GM12891 (cell line): ENCODE measurements around the gene TBXAS1.
A peak's percentile ranks its signal among the peaks of the same experiment; 100 is the strongest.

Experiments
- DNase-seq: peaks from one replicate; pipeline ENCODE4 v3.0.0; 2011; ENCODE audit warnings: low spot score; ENCODE audit not compliant: insufficient read length
- FAIRE-seq: peaks from 2 replicates; lab custom pipeline; 2011; peaks lifted over from hg19 to GRCh38; lab: Jason Lieb, UNC
- PAX5 ChIP-seq: IDR thresholded peaks from 2 replicates; pipeline ENCODE4 v1.6.1; 2011; ENCODE audit warnings: low read length, moderate library complexity, mild to moderate bottlenecking; ENCODE audit not compliant: insufficient read depth, severe bottlenecking
- POLR2A ChIP-seq: IDR thresholded peaks from 2 replicates; pipeline ENCODE4 v1.6.1; 2011; ENCODE audit warnings: low read depth, low read length, control low read depth
- POLR2AphosphoS5 ChIP-seq: IDR thresholded peaks from 2 replicates; pipeline ENCODE4 v1.6.1; 2011; ENCODE audit warnings: low read depth, low read length, control low read depth
- POU2F2 ChIP-seq: IDR thresholded peaks from 2 replicates; pipeline ENCODE4 v1.6.1; 2011; ENCODE audit warnings: low read depth, mild to moderate bottlenecking, control low read depth, low read length, moderate library complexity
- SPI1 ChIP-seq: IDR thresholded peaks from 2 replicates; pipeline ENCODE4 v1.6.1; 2011; ENCODE audit warnings: low read depth, low read length, control low read depth
- TAF1 ChIP-seq: IDR thresholded peaks from 2 replicates; pipeline ENCODE4 v1.6.1; 2011; ENCODE audit warnings: low read depth, low read length, control low read depth

The TBXAS1 gene

GRCh38 chr7:139993169-139993568, 164.1 kb downstream of the TBXAS1 start:
- FAIRE-seq (no peak), DNase-seq (no peak)
- TF ChIP-seq POLR2A (no peak), POU2F2 (no peak), PAX5 (no peak), SPI1 (no peak), POLR2AphosphoS5 (no peak), TAF1 (no peak)

- TF ChIP-seq POLR2AphosphoS5 (no peak), TAF1 (no peak), PAX5 (no peak), SPI1 (no peak), POU2F2 (no peak), POLR2A (no peak)
- FAIRE-seq = no peak
- DNase-seq = no peak
Measured at GRCh38 chr7:139993592-139993991, 164.5 kb downstream of the TBXAS1 start.

GRCh38 chr7:139994356-139994755, 165.3 kb downstream of the TBXAS1 start:
- TF ChIP-seq POLR2A (no peak), POLR2AphosphoS5 (no peak), SPI1 (no peak), POU2F2 (no peak), TAF1 (no peak), PAX5 (no peak)
- DNase-seq = no peak
- FAIRE-seq = no peak

GRCh38 chr7:139995017-139995915, 166.2 kb downstream of the TBXAS1 start:
- DNase-seq (no peak), FAIRE-seq (no peak)

GRCh38 chr7:139998572-139998971, 169.5 kb downstream of the TBXAS1 start:
- no peak for DNase-seq
- TF ChIP-seq TAF1 (no peak), POLR2A (no peak), POLR2AphosphoS5 (no peak), SPI1 (no peak), PAX5 (no peak), POU2F2 (no peak)
- no peak for FAIRE-seq

More at GRCh38 chr7:139995017-139995915, 166.2 kb downstream of the TBXAS1 start:
- TF ChIP-seq POLR2AphosphoS5 = no peak
- no peak for TF ChIP-seq PAX5
- TF ChIP-seq POU2F2 = no peak
- TF ChIP-seq TAF1 = no peak
- TF ChIP-seq POLR2A = no peak
- no peak for TF ChIP-seq SPI1

GRCh38 chr7:139999516-139999915, 170.5 kb downstream of the TBXAS1 start:
- no peak for FAIRE-seq
- no peak for DNase-seq
- TF ChIP-seq SPI1 (no peak), POLR2A (no peak), TAF1 (no peak), PAX5 (no peak), POLR2AphosphoS5 (no peak), POU2F2 (no peak)

GRCh38 chr7:140000666-140001268, 171.7 kb downstream of the TBXAS1 start:
- DNase-seq (no peak), FAIRE-seq (peak; percentile 26)
- TF ChIP-seq SPI1 (no peak), POU2F2 (no peak), POLR2A (no peak), PAX5 (no peak), POLR2AphosphoS5 (no peak), TAF1 (no peak)

GRCh38 chr7:140003913-140004382, 174.9 kb downstream of the TBXAS1 start:
- DNase-seq (peak; percentile 59), FAIRE-seq (peak; percentile 78)
- TF ChIP-seq SPI1 (peak; percentile 59; the same call in 1 of the 2 replicates), POLR2AphosphoS5 (no peak), POU2F2 (no peak)

GRCh38 chr7:140004672-140005071, 175.6 kb downstream of the TBXAS1 start:
- TF ChIP-seq POU2F2 (no peak), TAF1 (no peak), POLR2A (no peak), PAX5 (no peak), SPI1 (no peak), POLR2AphosphoS5 (no peak)
- FAIRE-seq (no peak), DNase-seq (no peak)

- no peak for FAIRE-seq
- DNase-seq = no peak
- TF ChIP-seq TAF1 (no peak), POLR2A (no peak), POLR2AphosphoS5 (no peak), PAX5 (no peak), POU2F2 (no peak), SPI1 (no peak)
Measured at GRCh38 chr7:140005341-140005740, 176.3 kb downstream of the TBXAS1 start.
